Ovary (tissue), 9 donors: ENCODE measurements around the gene DNAI1. TPM values are rescaled to one million over a fixed set of nuclear protein-coding genes. Genes with fewer than 3 reads are reported as not detected.

Source experiments
- DNase-seq, 5 donors: peaks; one replicate each; pipeline ENCODE4 v3.0.0-alpha.2; 2019 to 2020
- H3K27ac ChIP-seq, 2 donors: fragments of 200-600 bp; one replicate each; pipeline versions ENCODE4 v1.5.1 to v1.8.0; 2019 to 2022
- H3K27me3 ChIP-seq: fragments of 200-600 bp; one replicate; pipeline ENCODE4 v1.8.0; 2022
- H3K36me3 ChIP-seq: fragments of 200-600 bp; sonication (generic); one replicate; pipeline ENCODE4 v1.5.1; 2019
- H3K4me1 ChIP-seq: one replicate; pipeline ENCODE4 v1.8.1; 2013; ENCODE audit warnings: mild to moderate bottlenecking, moderate library complexity; ENCODE audit not compliant: insufficient read depth
- H3K4me3 ChIP-seq: fragments of 200-600 bp; sonication (generic); one replicate; pipeline ENCODE4 v1.5.1; 2017
- H3K9me3 ChIP-seq, 2 donors: fragments of 200-600 bp in 1 of 2; sonication (generic) in 1 of 2; one replicate each; pipeline versions ENCODE4 v1.5.1 to v1.8.1; 2013 to 2019; ENCODE audit warnings: mild to moderate bottlenecking in 1 of 2, moderate library complexity in 1 of 2
- CTCF ChIP-seq, 3 donors: fragments of 450-650 bp in 2 of 3; fragments of 200-600 bp in 1 of 3; IDR thresholded peaks; one replicate each; pipeline versions ENCODE4 v1.5.1 to v1.8.0; 2016 to 2022; ENCODE audit warnings: antibody characterized with exemption in 3 of 3, mild to moderate bottlenecking in 1 of 3
- EP300 ChIP-seq: sonication (generic); formaldehyde crosslinking; IDR thresholded peaks from one replicate; pipeline ENCODE4 v1.6.1; 2017; ENCODE audit warnings: antibody characterized with exemption
- POLR2A ChIP-seq: fragments of 450-650 bp; IDR thresholded peaks from one replicate; pipeline ENCODE4 v1.6.1; 2017; ENCODE audit warnings: antibody characterized with exemption, mild to moderate bottlenecking, moderate library complexity
- WGBS, 3 donors: extraction: QIAGEN DNeasy Blood & Tissue Kit in 1 of 3; methylation state at CpG; one replicate each; pipeline versions ENCODE4 v1.1.5 to v1.1.7; 2013 to 2017; 5-methylcytosine and 5-hydroxymethylcytosine counted together
- intact Hi-C, 4 donors: fragments of 100-400 bp; cut with DNase I; formaldehyde crosslinking; loops; one replicate each; pipeline versions ENCODE4 v1.11.0 to v1.15.1; 2022 to 2023
- polyA plus RNA-seq, 2 donors: library from polyadenylated mRNA; stranded (reverse); fragments of 200-250 nt in 1 of 2; fragments of 350-450 nt in 1 of 2; fragmentation: Illumina TruSeq in 1 of 2; extraction: RNeasy Lipid Tissue Mini Kit (QIAGEN cat#74804) in 1 of 2; gene quantifications; one replicate each; pipeline ENCODE4 v1.2.3, GENCODE V29; 2013 to 2014
- total RNA-seq, 7 donors: library from RNA; depleted of rRNA in 2 of 7; stranded (reverse); fragments of >200 nt in 2 of 7; fragmentation: NEBNext Ultra II Directional in 3 of 7; extraction: Animal tissue kit (Norgen Biotek cat#: 25700) in 3 of 7; gene quantifications; one replicate each; pipeline versions ENCODE4 v1.1.0 to v1.2.4, GENCODE V29; 2016 to 2023
- donor health status: DM: no; HTN: no; CAD: no; lungs with moderate emphysema.
- donor health status: DM: no; HTN: no; CAD: no.
- donor health status: Bipolar disorder and iron deficiency.
- donor health status: DM: yes; HTN: yes; CAD: no.
- donor health status: DM: no; HTN: no; CAD: no.
- donor health status: DM: yes; HTN: yes; CAD: no.

Gene DNAI1
- total and polyA plus RNA-seq, 9 donors: 0.10 to 26.1 (median 1.9) TPM; not detected in 3

GRCh38 chr9:34550016-34550680, 91.5 kb downstream of the DNAI1 start:
- H3K4me1 ChIP-seq: no peaks in the 10 kb centered on the region
- no peaks in the 10 kb centered on the region for H3K27me3 ChIP-seq
- intact Hi-C loops: no loop called here
- no peaks in the 10 kb centered on the region for H3K9me3 ChIP-seq
- no peak overlapping the region for H3K4me3 ChIP-seq
- H3K27ac ChIP-seq: no peak overlapping the region
- DNase-seq: no peak
- H3K36me3 ChIP-seq: no peaks in the 10 kb centered on the region
- WGBS, 3 donors: 84 to 90% (median 88%) methylated on average over 12 of the region's 12 CpGs
- TF ChIP-seq POLR2A (no peak), EP300 (no peak), CTCF (IDR thresholded peaks at IDR 0.05) (no peak)

- Histone ChIP-seq H3K9me3 (no peaks in the 10 kb centered on the region), H3K36me3 (no peaks in the 10 kb centered on the region), H3K4me1 (no peaks in the 10 kb centered on the region), H3K27me3 (no peaks in the 10 kb centered on the region), H3K27ac (no peak overlapping the region), H3K4me3 (no peak overlapping the region)
- TF ChIP-seq CTCF (IDR thresholded peaks at IDR 0.05) (no peak), POLR2A (no peak), EP300 (no peak)
- intact Hi-C loops: no loop called here
- no peak for DNase-seq
- 82 to 91% (median 87%) methylated on average over 5 of the region's 5 CpGs for WGBS, 3 donors
These were observed 92.2 kb downstream of the DNAI1 start for GRCh38 chr9:34550681-34551270.

- Histone ChIP-seq H3K36me3 (no peaks in the 10 kb centered on the region), H3K9me3 (no peaks in the 10 kb centered on the region), H3K4me1 (no peaks in the 10 kb centered on the region), H3K27ac (no peak overlapping the region), H3K4me3 (no peak overlapping the region), H3K27me3 (no peaks in the 10 kb centered on the region)
- intact Hi-C loops: no loop called here
- TF ChIP-seq POLR2A (no peak), CTCF (IDR thresholded peaks at IDR 0.05) (no peak), EP300 (no peak)
- WGBS, 3 donors: 88 to 91% (median 88%) methylated on average over 17 to 20 of the region's 20 CpGs
- peak in 1 of 5 donors; percentile 12 for DNase-seq
These were observed 93.4 kb downstream of the DNAI1 start for GRCh38 chr9:34551751-34552605.

- Histone ChIP-seq H3K4me3 (no peak overlapping the region), H3K27me3 (no peaks in the 10 kb centered on the region), H3K27ac (no peak overlapping the region), H3K36me3 (no peaks in the 10 kb centered on the region), H3K9me3 (no peaks in the 10 kb centered on the region), H3K4me1 (no peaks in the 10 kb centered on the region)
- TF ChIP-seq POLR2A (no peak), CTCF (IDR thresholded peaks at IDR 0.05) (no peak), EP300 (no peak)
- intact Hi-C loops: no loop called here
- WGBS, 3 donors: 83 to 92% (median 87%) methylated on average over 13 of the region's 13 CpGs
- DNase-seq: peak in 1 of 5 donors; percentile 8
These were observed 94.0 kb downstream of the DNAI1 start for GRCh38 chr9:34552606-34552981.
